ENCODE measurements around the gene LRRN4CL. TPM values are rescaled to one million over a fixed set of nuclear protein-coding genes. Genes with fewer than 3 reads are reported as not detected.

The LRRN4CL gene
- total and polyA plus RNA-seq, 2 of the 8 experiments (the other 6 are each of a cell fraction or from before 2014, with no cell fraction given), result 0.05 to 0.26 TPM

DNA sequence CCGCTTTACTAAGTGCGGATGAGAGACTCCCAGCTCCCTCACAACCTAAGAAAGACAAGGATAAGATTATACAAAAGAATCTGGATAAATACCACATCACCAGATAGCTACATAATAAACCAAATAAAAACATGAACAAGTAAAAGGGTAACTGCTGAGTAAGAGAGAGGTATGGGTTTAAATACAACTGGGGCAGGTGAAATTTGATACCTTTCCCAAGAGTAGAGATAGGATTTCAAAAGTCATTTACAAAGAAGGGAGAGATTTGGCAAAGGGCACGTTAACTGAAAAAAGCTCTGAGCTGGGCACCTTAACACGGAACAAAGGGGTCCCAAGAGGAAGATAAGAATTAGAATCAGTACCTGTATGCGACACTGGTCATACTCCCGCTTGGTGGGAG is 12.2 kb downstream of the LRRN4CL start:
- Histone ChIP-seq H3K79me1 (ENCODE audit: low read depth, low read length) (peaks cover 9% of the 10 kb centered on the region), H2BK15ac (ENCODE audit: low read length) (no peak overlapping the region), H3K4ac (replicated peaks; ENCODE audit: insufficient read length, low read depth, low read length) (no peak overlapping the region), H2BK20ac (ENCODE audit: low read length) (no peak overlapping the region), H3K23ac (ENCODE audit: insufficient read length) (no peak overlapping the region), H3K18ac (ENCODE audit: extremely low read depth, low read length) (no peak overlapping the region), H3K9ac (replicated peaks in 1 of 4; ENCODE audit: extremely low read depth in 1 of 4, low read depth in 3 of 4, low read length in 3 of 4) (no peak overlapping the region), H3K23me2 (ENCODE audit: low read depth, low read length) (peaks cover 4% of the 10 kb centered on the region; the same call in 1 of the 2 replicates), H4K20me1 (replicated peaks in 1 of 2; ENCODE audit: control insufficient read depth in 1 of 2, insufficient read depth in 2 of 2, low read length in 2 of 2) (peaks cover 0 to 1% of the 10 kb centered on the region in 2 experiments), H3K27ac (ENCODE audit: low read depth, low read length) (no peak overlapping the region), H3K4me2 (ENCODE audit: insufficient read depth in 1 of 2, low read depth in 2 of 2, low read length in 2 of 2) (peak overlapping the region; percentile 74 to 86; a peak in 2 of 4 replicates), H3K9me3 (ENCODE audit: insufficient read depth in 2 of 2, low read depth in 1 of 2, low read length in 1 of 2) (no peaks in the 10 kb centered on the region), H3K56ac (replicated peaks; ENCODE audit: insufficient read length, low read depth, low read length) (no peak overlapping the region), H4K5ac (ENCODE audit: insufficient read length, low read depth, low read length) (no peak overlapping the region), H3K4me3 (ENCODE audit: extremely low read depth in 1 of 4, insufficient read depth in 2 of 4, low read depth in 3 of 4, low read length in 4 of 4) (peak overlapping the region in 1 of 4 experiments; percentile 98; a peak in 3 of 8 replicates), H3K14ac (ENCODE audit: insufficient read length) (no peak overlapping the region), H2AFZ (ENCODE audit: low read length) (no peak overlapping the region), H2BK120ac (replicated peaks; ENCODE audit: low read depth, low read length) (no peak overlapping the region), H2BK5ac (ENCODE audit: low read depth, low read length) (no peak overlapping the region), H3K27me3 (replicated peaks in 1 of 4; ENCODE audit: control insufficient read depth in 3 of 4, extremely low read depth in 1 of 4, insufficient read depth in 3 of 4, low read length in 3 of 4) (no peaks in the 10 kb centered on the region), H2BK12ac (ENCODE audit: low read depth, low read length) (no peak overlapping the region), H3K4me1 (replicated peaks in 1 of 4; ENCODE audit: control insufficient read depth in 3 of 4, insufficient read depth in 4 of 4, low read length in 3 of 4) (peaks cover 3 to 8% (median 6%) of the 10 kb centered on the region in 4 experiments; a peak in 5 of 7 replicates), H3K36me3 (ENCODE audit: control insufficient read depth in 2 of 4, insufficient read depth in 4 of 4, low read length in 3 of 4) (peaks cover 5 to 29% (median 9%) of the 10 kb centered on the region in 4 experiments; a peak in 5 of 8 replicates), H2AK5ac (ENCODE audit: low read depth, low read length) (no peak overlapping the region), H4K91ac (replicated peaks; ENCODE audit: insufficient read length, low read length) (no peak overlapping the region), H4K8ac (ENCODE audit: extremely low read depth, insufficient read depth, low read length) (no peak overlapping the region), H3K79me2 (ENCODE audit: control insufficient read depth in 1 of 2, insufficient read depth in 2 of 2, low read length in 2 of 2) (peaks cover 0 to 23% of the 10 kb centered on the region in 2 experiments; a peak in 2 of 4 replicates)
- 88% methylated on average over 6 of the region's 6 CpGs; no CpG with 5 or more reads in 1 of the 2 experiments for WGBS, 2 experiments (ENCODE audit: extremely low coverage in 1 of 2, insufficient coverage in 1 of 2, insufficient read length in 1 of 2, insufficient replicate concordance in 2 of 2, low coverage in 1 of 2, low lambda C conversion rate in 2 of 2, missing lambda C conversion rate in 1 of 2)
- FAIRE-seq (no peak), DNase-seq (ENCODE audit: low read depth in 1 of 2, low spot score in 2 of 2) (no peak)
- ChIA-PET POLR2A (ENCODE audit: partially characterized antibody) (interaction anchor here (0.7 to 61.4 kb wide), 11 partner anchors 14 to 110 kb away, joined by 3 to 2041 read pairs (median 3); partner anchors contain the start of genes BSCL2, C11orf98, CSKMT and GANAB), CTCF (ENCODE audit: partially characterized antibody) (interaction anchor here (0.5 to 3.2 kb wide), 11 partner anchors 8 to 209 kb away, joined by 3 to 16 read pairs (median 5); partner anchors contain the start of genes CSKMT and EML3)
- TF ChIP-seq KDM1A (IDR thresholded peaks at IDR 0.05; ENCODE audit: borderline replicate concordance, low read length) (no peak), USF2 (IDR thresholded peaks at IDR 0.05; ENCODE audit: low read length) (no peak), JUND (IDR thresholded peaks at IDR 0.05; ENCODE audit: low read length) (no peak), CBX8 (IDR thresholded peaks at IDR 0.05; ENCODE audit: borderline replicate concordance, low read depth, low read length) (no peak), ASH2L (IDR thresholded peaks at IDR 0.05; ENCODE audit: low read length) (no peak), EP300 (IDR thresholded peaks at IDR 0.05; ENCODE audit: borderline replicate concordance in 1 of 2, low read depth in 2 of 2, low read length in 2 of 2) (no peak), GTF2F1 (IDR thresholded peaks at IDR 0.05; ENCODE audit: borderline replicate concordance, low read depth, low read length) (no peak), KDM5A (IDR thresholded peaks at IDR 0.05; ENCODE audit: low read length) (no peak), MAFK (IDR thresholded peaks at IDR 0.05; ENCODE audit: low read depth, low read length) (no peak)

All from H1 (cell line).